Esophagus squamous epithelium (tissue), 4 donors: Measurements from ENCODE around the gene TMBIM6.

Experiments used
- CTCF ChIP-seq, 6 experiments: fragments of 450-650 bp in 4 of 6; fragments of 200-600 bp in 2 of 6; sonication (generic) in 2 of 6; IDR thresholded peaks; one replicate each; pipeline ENCODE4 v1.5.1; 2016 to 2019; ENCODE audit warnings: antibody characterized with exemption in 6 of 6, mild to moderate bottlenecking in 4 of 6, moderate library complexity in 4 of 6
- POLR2A ChIP-seq, 4 donors: fragments of 450-650 bp; IDR thresholded peaks; one replicate each; pipeline ENCODE4 v1.6.1; 2017; ENCODE audit warnings: antibody characterized with exemption in 4 of 4, mild to moderate bottlenecking in 4 of 4, moderate library complexity in 3 of 4

GRCh38 chr12:49693931-49694444 lies 47.4 kb upstream of the TMBIM6 start:
- TF ChIP-seq CTCF (IDR thresholded peaks at IDR 0.05) (no peak), POLR2A (IDR thresholded peaks at IDR 0.05) (no peak)
